ENCODE data around the gene HTR3D. TPM values are rescaled to one million over a fixed set of nuclear protein-coding genes. Genes with fewer than 3 reads are reported as not detected.

Gene HTR3D
- total and polyA plus RNA-seq, 2 of the 4 experiments (the other 2 are of a cell fraction), result not detected

- no peak overlapping the region for H4K5ac ChIP-seq (ENCODE audit: low read depth, low read length)
- H2AFZ ChIP-seq (replicated peaks; ENCODE audit: low read length, poor library complexity), result no peak overlapping the region
- DNase-seq (no peak), ATAC-seq (ENCODE audit: low read depth) (no peak)
- H4K8ac ChIP-seq (ENCODE audit: low read depth in 2 of 2, low read length in 2 of 2), result no peak overlapping the region
- in situ Hi-C loops (cut with MboI; ENCODE audit: low sequenced_read_pairs) (no loop called here), dilution Hi-C loops (cut with HindIII; ENCODE audit: low sequenced_read_pairs, unreplicated experiment) (no loop called here), intact Hi-C loops (cut with micrococcal nuclease) (no loop called here)
- peaks cover 27% of the 10 kb centered on the region for H3K36me3 ChIP-seq (ENCODE audit: control insufficient read depth, insufficient read depth, low read length)
- no peak overlapping the region for H4K91ac ChIP-seq (ENCODE audit: insufficient read depth, low read depth, low read length)
- no peak overlapping the region for H2BK20ac ChIP-seq (ENCODE audit: low read depth, low read length)
- H2BK5ac ChIP-seq (ENCODE audit: low read depth, low read length, poor library complexity, severe bottlenecking), result no peak overlapping the region
- no peak overlapping the region for H3K23ac ChIP-seq (ENCODE audit: low read depth, low read length)
- no CpG with 5 or more reads among the region's 11 CpGs for WGBS, 2 experiments (ENCODE audit: extremely low coverage in 2 of 2, insufficient read length in 1 of 2)
- no peak overlapping the region for H2BK120ac ChIP-seq (ENCODE audit: low read depth, low read length)
- H3K9me1 ChIP-seq (ENCODE audit: insufficient read depth, low read length), result peaks cover 16% of the 10 kb centered on the region
- H3K27ac ChIP-seq (ENCODE audit: insufficient read depth, low read length), result no peak overlapping the region
- H3K9me3 ChIP-seq (ENCODE audit: control insufficient read depth, insufficient read depth, low read length), result no peaks in the 10 kb centered on the region
- H4K20me1 ChIP-seq (ENCODE audit: insufficient read depth, low read length), result peaks cover 8% of the 10 kb centered on the region; the same call in 1 of the 2 replicates
- ChIA-PET POLR2A (ENCODE audit: unreplicated experiment) (no interaction called here), CTCF (no interaction called here)
- no peak overlapping the region for H2BK15ac ChIP-seq (ENCODE audit: low read depth, low read length)
- no peak overlapping the region for H3K14ac ChIP-seq (replicated peaks; ENCODE audit: low read depth, low read length)
- H3K79me1 ChIP-seq (ENCODE audit: low read depth in 1 of 2, low read length in 2 of 2), result peaks cover 0 to 9% of the 10 kb centered on the region in 2 experiments; a peak in 2 of 4 replicates
- no peaks in the 10 kb centered on the region for H3K27me3 ChIP-seq (ENCODE audit: control insufficient read depth, insufficient read depth, low read length)
- peaks cover 16% of the 10 kb centered on the region for H3K4me1 ChIP-seq (ENCODE audit: control insufficient read depth, insufficient read depth, low read length)
- H3K4me3 ChIP-seq (ENCODE audit: insufficient read depth, low read depth, low read length), result no peak overlapping the region
- no peak overlapping the region for H2AK5ac ChIP-seq (ENCODE audit: low read depth, low read length)
- H3K4ac ChIP-seq (ENCODE audit: low read depth, low read length), result no peak overlapping the region
- H2AK9ac ChIP-seq (replicated peaks; ENCODE audit: low read depth, low read length, poor library complexity), result no peak overlapping the region
- H3K18ac ChIP-seq (ENCODE audit: low read depth, low read length), result no peak overlapping the region
- H3K4me2 ChIP-seq (ENCODE audit: low read depth, low read length), result no peak overlapping the region
- no TSS peak for BruUV-seq (replicated peaks)
- H3K9ac ChIP-seq (ENCODE audit: low read depth, low read length), result no peak overlapping the region
- no peak overlapping the region for H3K56ac ChIP-seq (ENCODE audit: extremely low read depth, insufficient read depth, low read length)
- TF ChIP-seq RFX5 (IDR thresholded peaks at IDR 0.05; ENCODE audit: low read depth, low read length), result no peak
Observed at GRCh38 chr3:183984749-183985729, 46.5 kb upstream of the HTR3D start.
